ENCODE measurements around the gene ADARB1.

Gene ADARB1

DNA sequence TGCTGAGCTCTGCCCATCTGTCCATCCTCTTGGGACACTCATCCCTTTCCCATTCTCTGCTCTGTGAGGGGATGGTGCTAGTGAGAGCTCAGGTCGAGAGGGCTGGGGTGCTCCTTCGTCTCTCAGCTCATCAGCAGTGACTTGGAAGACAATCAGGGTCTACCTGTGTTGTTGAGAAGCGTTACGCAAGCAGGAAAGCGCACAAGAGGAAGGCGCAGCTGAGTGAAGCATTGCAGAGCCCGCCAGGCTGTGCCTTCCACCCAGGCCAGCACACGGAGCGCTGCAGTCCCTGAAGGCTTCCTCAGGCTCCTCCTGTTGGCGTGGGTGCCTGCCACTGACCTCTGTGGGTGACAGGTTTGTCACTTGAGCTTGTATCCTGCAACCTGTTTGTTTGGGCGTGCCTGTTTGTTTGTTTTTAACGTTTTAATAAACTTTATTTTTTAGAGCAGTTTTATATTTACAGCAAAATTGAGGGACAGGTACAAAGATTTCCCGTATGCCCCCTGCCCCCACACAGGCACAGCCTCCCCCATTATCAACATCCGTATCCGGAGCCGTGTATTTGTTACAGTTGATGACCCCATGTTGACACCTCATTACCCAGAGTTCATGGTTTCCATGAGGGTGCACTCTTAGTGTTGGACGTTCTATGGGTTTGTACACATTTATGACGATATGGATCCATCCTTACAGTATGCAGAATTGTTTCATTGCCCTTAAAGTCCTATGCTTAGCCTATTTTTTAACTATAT is 36.7 kb downstream of the ADARB1 start:
- Histone ChIP-seq H2BK120ac (ENCODE audit: low read depth, low read length) (no peak overlapping the region), H2BK15ac (ENCODE audit: low read depth, poor library complexity, severe bottlenecking) (no peak overlapping the region), H3K4ac (ENCODE audit: low read depth in 1 of 2, low read length in 2 of 2) (no peak overlapping the region), H3K23ac (ENCODE audit: low read length in 2 of 2) (no peak overlapping the region), H3K4me2 (ENCODE audit: low read length, poor library complexity, severe bottlenecking) (no peak overlapping the region), H3K27ac (ENCODE audit: low read length, poor library complexity, severe bottlenecking) (no peak overlapping the region), H3K79me1 (replicated peaks; ENCODE audit: low read length, poor library complexity, severe bottlenecking) (peaks cover 19% of the 10 kb centered on the region), H3K14ac (ENCODE audit: low read length in 2 of 2) (no peak overlapping the region), H4K8ac (ENCODE audit: low read length) (no peak overlapping the region), H3K36me3 (ENCODE audit: control insufficient read depth in 1 of 2, insufficient read depth in 2 of 2, low read depth in 1 of 2, low read length in 2 of 2) (peaks cover 0 to 1% of the 10 kb centered on the region in 2 experiments), H4K91ac (ENCODE audit: low read length) (no peak overlapping the region), H2AK5ac (ENCODE audit: low read length, severe bottlenecking) (no peak overlapping the region), H2BK5ac (ENCODE audit: low read depth, low read length, poor library complexity, severe bottlenecking) (no peak overlapping the region), H3K4me1 (ENCODE audit: control insufficient read depth, insufficient read depth, low read depth, low read length) (peaks cover 15% of the 10 kb centered on the region), H3K27me3 (ENCODE audit: control insufficient read depth in 1 of 2, insufficient read depth in 1 of 2, low read length in 2 of 2) (no peaks in the 10 kb centered on the region), H3K9ac (ENCODE audit: low read length) (no peak overlapping the region), H3K9me3 (ENCODE audit: control insufficient read depth, low read length) (no peaks in the 10 kb centered on the region), H3K18ac (ENCODE audit: low read depth in 1 of 2, low read length in 2 of 2) (no peak overlapping the region), H2BK12ac (ENCODE audit: low read length in 2 of 2) (no peak overlapping the region), H3K4me3 (ENCODE audit: insufficient read depth in 1 of 2, low read depth in 1 of 2, low read length in 2 of 2) (no peak overlapping the region), H2AFZ (ENCODE audit: low read depth, low read length) (no peak overlapping the region)
- DNase-seq: no peak
- WGBS: 94% methylated on average over 15 of the region's 18 CpGs

- WGBS: 100% methylated on average over 4 of the region's 5 CpGs
Observed at GRCh38 chr21:45111703-45112102, 37.3 kb downstream of the ADARB1 start.

GRCh38 chr21:45112371-45112770 is 38.0 kb downstream of the ADARB1 start:
- Histone ChIP-seq H3K23ac (ENCODE audit: low read length in 2 of 2) (no peak overlapping the region), H3K27me3 (ENCODE audit: control insufficient read depth in 1 of 2, insufficient read depth in 1 of 2, low read length in 2 of 2) (no peaks in the 10 kb centered on the region), H3K4me3 (ENCODE audit: insufficient read depth in 1 of 2, low read depth in 1 of 2, low read length in 2 of 2) (no peak overlapping the region), H4K91ac (ENCODE audit: low read length) (no peak overlapping the region), H4K8ac (ENCODE audit: low read length) (no peak overlapping the region), H3K27ac (ENCODE audit: low read length, poor library complexity, severe bottlenecking) (no peak overlapping the region), H3K4me1 (ENCODE audit: control insufficient read depth, insufficient read depth, low read depth, low read length) (peaks cover 14% of the 10 kb centered on the region), H2BK120ac (ENCODE audit: low read depth, low read length) (no peak overlapping the region), H2AFZ (ENCODE audit: low read depth, low read length) (no peak overlapping the region), H3K9ac (ENCODE audit: low read length) (no peak overlapping the region), H2BK12ac (ENCODE audit: low read length in 2 of 2) (no peak overlapping the region), H3K4ac (ENCODE audit: low read depth in 1 of 2, low read length in 2 of 2) (no peak overlapping the region), H2AK5ac (ENCODE audit: low read length, severe bottlenecking) (no peak overlapping the region), H2BK15ac (ENCODE audit: low read depth, poor library complexity, severe bottlenecking) (no peak overlapping the region), H3K14ac (ENCODE audit: low read length in 2 of 2) (no peak overlapping the region), H3K4me2 (ENCODE audit: low read length, poor library complexity, severe bottlenecking) (no peak overlapping the region), H3K9me3 (ENCODE audit: control insufficient read depth, low read length) (no peaks in the 10 kb centered on the region), H3K18ac (ENCODE audit: low read depth in 1 of 2, low read length in 2 of 2) (no peak overlapping the region), H3K36me3 (ENCODE audit: control insufficient read depth in 1 of 2, insufficient read depth in 2 of 2, low read depth in 1 of 2, low read length in 2 of 2) (peaks cover 0 to 3% of the 10 kb centered on the region in 2 experiments), H3K79me1 (replicated peaks; ENCODE audit: low read length, poor library complexity, severe bottlenecking) (peaks cover 22% of the 10 kb centered on the region), H2BK5ac (ENCODE audit: low read depth, low read length, poor library complexity, severe bottlenecking) (no peak overlapping the region)
- DNase-seq: no peak
- 73% methylated on average over 3 of the region's 3 CpGs for WGBS

More at GRCh38 chr21:45111703-45112102, 37.3 kb downstream of the ADARB1 start:
- Histone ChIP-seq H4K91ac (ENCODE audit: low read length) (no peak overlapping the region), H3K23ac (ENCODE audit: low read length in 2 of 2) (no peak overlapping the region), H3K27ac (ENCODE audit: low read length, poor library complexity, severe bottlenecking) (no peak overlapping the region), H2AFZ (ENCODE audit: low read depth, low read length) (no peak overlapping the region), H4K8ac (ENCODE audit: low read length) (no peak overlapping the region), H2BK15ac (ENCODE audit: low read depth, poor library complexity, severe bottlenecking) (no peak overlapping the region), H3K79me1 (replicated peaks; ENCODE audit: low read length, poor library complexity, severe bottlenecking) (peaks cover 20% of the 10 kb centered on the region), H3K4ac (ENCODE audit: low read depth in 1 of 2, low read length in 2 of 2) (no peak overlapping the region), H2BK120ac (ENCODE audit: low read depth, low read length) (no peak overlapping the region), H3K4me3 (ENCODE audit: insufficient read depth in 1 of 2, low read depth in 1 of 2, low read length in 2 of 2) (peak overlapping the region in 1 of 2 experiments; percentile 20), H3K4me2 (ENCODE audit: low read length, poor library complexity, severe bottlenecking) (no peak overlapping the region), H3K4me1 (ENCODE audit: control insufficient read depth, insufficient read depth, low read depth, low read length) (peaks cover 14% of the 10 kb centered on the region), H3K27me3 (ENCODE audit: control insufficient read depth in 1 of 2, insufficient read depth in 1 of 2, low read length in 2 of 2) (no peaks in the 10 kb centered on the region), H3K36me3 (ENCODE audit: control insufficient read depth in 1 of 2, insufficient read depth in 2 of 2, low read depth in 1 of 2, low read length in 2 of 2) (peaks cover 0 to 3% of the 10 kb centered on the region in 2 experiments), H3K14ac (ENCODE audit: low read length in 2 of 2) (peak overlapping the region in 1 of 2 experiments; percentile 9), H3K18ac (ENCODE audit: low read depth in 1 of 2, low read length in 2 of 2) (no peak overlapping the region), H2AK5ac (ENCODE audit: low read length, severe bottlenecking) (no peak overlapping the region), H3K9me3 (ENCODE audit: control insufficient read depth, low read length) (no peaks in the 10 kb centered on the region), H2BK5ac (ENCODE audit: low read depth, low read length, poor library complexity, severe bottlenecking) (no peak overlapping the region), H3K9ac (ENCODE audit: low read length) (no peak overlapping the region), H2BK12ac (ENCODE audit: low read length in 2 of 2) (no peak overlapping the region)
- no peak for DNase-seq

DNA sequence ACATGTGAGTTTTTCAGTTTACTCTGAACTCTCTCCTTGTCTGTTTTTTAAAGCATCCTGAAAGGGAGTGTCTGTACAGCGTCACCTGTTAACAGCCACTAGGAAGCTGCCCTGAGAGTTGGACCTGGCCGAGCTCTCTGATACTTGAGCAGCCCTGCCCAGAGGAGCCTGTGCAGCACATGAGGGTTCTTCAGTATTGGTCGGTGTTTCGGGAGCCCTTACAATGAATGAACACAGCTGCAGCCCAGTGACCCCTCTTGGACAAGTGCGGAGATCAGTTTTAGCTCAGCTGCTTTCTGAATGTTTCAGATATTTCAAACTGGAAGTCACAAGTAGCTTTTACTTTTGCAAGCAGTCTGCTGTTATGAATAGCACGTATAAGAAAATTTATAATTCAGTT is 39.2 kb downstream of the ADARB1 start:
- no peak overlapping the region for H2BK12ac ChIP-seq (ENCODE audit: low read length in 2 of 2)
- H3K79me1 ChIP-seq (replicated peaks; ENCODE audit: low read length, poor library complexity, severe bottlenecking): peaks cover 22% of the 10 kb centered on the region
- no peak for DNase-seq
- no peak overlapping the region for H3K23ac ChIP-seq (ENCODE audit: low read length in 2 of 2)
- H2BK120ac ChIP-seq (ENCODE audit: low read depth, low read length): no peak overlapping the region
- peaks cover 14% of the 10 kb centered on the region for H3K4me1 ChIP-seq (ENCODE audit: control insufficient read depth, insufficient read depth, low read depth, low read length)
- no peak overlapping the region for H3K27ac ChIP-seq (ENCODE audit: low read length, poor library complexity, severe bottlenecking)
- no peak overlapping the region for H3K18ac ChIP-seq (ENCODE audit: low read depth in 1 of 2, low read length in 2 of 2)
- H3K4ac ChIP-seq (ENCODE audit: low read depth in 1 of 2, low read length in 2 of 2): no peak overlapping the region
- H2BK15ac ChIP-seq (ENCODE audit: low read depth, poor library complexity, severe bottlenecking): no peak overlapping the region
- H3K14ac ChIP-seq (ENCODE audit: low read length in 2 of 2): no peak overlapping the region
- no peak overlapping the region for H4K91ac ChIP-seq (ENCODE audit: low read length)
- H2AFZ ChIP-seq (ENCODE audit: low read depth, low read length): no peak overlapping the region
- H3K4me2 ChIP-seq (ENCODE audit: low read length, poor library complexity, severe bottlenecking): no peak overlapping the region
- no peak overlapping the region for H2AK5ac ChIP-seq (ENCODE audit: low read length, severe bottlenecking)
- no peak overlapping the region for H3K4me3 ChIP-seq (ENCODE audit: insufficient read depth in 1 of 2, low read depth in 1 of 2, low read length in 2 of 2)
- WGBS: 87% methylated on average over 5 of the region's 6 CpGs
- H3K9ac ChIP-seq (ENCODE audit: low read length): no peak overlapping the region
- no peak overlapping the region for H2BK5ac ChIP-seq (ENCODE audit: low read depth, low read length, poor library complexity, severe bottlenecking)
- H3K36me3 ChIP-seq (ENCODE audit: control insufficient read depth in 1 of 2, insufficient read depth in 2 of 2, low read depth in 1 of 2, low read length in 2 of 2): peaks cover 0 to 3% of the 10 kb centered on the region in 2 experiments
- no peaks in the 10 kb centered on the region for H3K27me3 ChIP-seq (ENCODE audit: control insufficient read depth in 1 of 2, insufficient read depth in 1 of 2, low read length in 2 of 2)
- H4K8ac ChIP-seq (ENCODE audit: low read length): no peak overlapping the region
- H3K9me3 ChIP-seq (ENCODE audit: control insufficient read depth, low read length): no peaks in the 10 kb centered on the region
